Epithelial cell of esophagus (primary cell): ENCODE results near the gene CYP2W1.
"Not testable (repeated sequence)": the region's sequence is repeated elsewhere in the genome, so short reads cannot be mapped to it uniquely, and the experiment has no call there.

Experiments
- DNase-seq: peaks from one replicate; pipeline ENCODE4 v3.0.0; 2010; ENCODE audit warnings: low read depth
- H3K4me3 ChIP-seq: 2 replicates; pipeline ENCODE4 v1.5.1; 2011; ENCODE audit warnings: mild to moderate bottlenecking, low read length, control low read depth
- CTCF ChIP-seq: IDR thresholded peaks from 2 replicates; pipeline ENCODE4 v1.5.1; 2011; ENCODE audit warnings: low read depth, mild to moderate bottlenecking, low read length, control low read depth, inconsistent platforms; ENCODE audit not compliant: insufficient read depth; ENCODE audit errors: missing control alignments

Gene CYP2W1

GRCh38 chr7:938546-939185 lies 44.3 kb upstream of the CYP2W1 start:
- no peak for DNase-seq
- H3K4me3 ChIP-seq: no peak overlapping the region
- TF ChIP-seq CTCF: no peak

GRCh38 chr7:939843-940242 lies 43.1 kb upstream of the CYP2W1 start:
- no peak overlapping the region for H3K4me3 ChIP-seq
- DNase-seq: no peak
- no peak for TF ChIP-seq CTCF

- TF ChIP-seq CTCF: no peak
- H3K4me3 ChIP-seq: no peak overlapping the region
- no peak for DNase-seq
Measured at GRCh38 chr7:940599-941408, 42.2 kb upstream of the CYP2W1 start.

- not testable (repeated sequence) for H3K4me3 ChIP-seq, DNase-seq
Measured at GRCh38 chr7:943793-944192, 39.2 kb upstream of the CYP2W1 start.

- no peak for TF ChIP-seq CTCF
- H3K4me3 ChIP-seq: no peak overlapping the region
- no peak for DNase-seq
Measured at GRCh38 chr7:944744-945143, 38.2 kb upstream of the CYP2W1 start.

- peak overlapping the region; percentile 21 for H3K4me3 ChIP-seq
- no peak for TF ChIP-seq CTCF
- DNase-seq: peak; percentile 47
Measured at GRCh38 chr7:945147-945555, 37.8 kb upstream of the CYP2W1 start.

GRCh38 chr7:945556-946255 lies 37.3 kb upstream of the CYP2W1 start:
- DNase-seq: peak; percentile 97
- TF ChIP-seq CTCF: no peak
- peak overlapping the region; percentile 21 for H3K4me3 ChIP-seq
